Measurements from ENCODE around the gene FSTL5. TPM values are rescaled to one million over a fixed set of nuclear protein-coding genes. Genes with fewer than 3 reads are reported as not detected.

The FSTL5 gene
- total and polyA plus RNA-seq, 2 experiments from 2014 or later: not detected

DNA sequence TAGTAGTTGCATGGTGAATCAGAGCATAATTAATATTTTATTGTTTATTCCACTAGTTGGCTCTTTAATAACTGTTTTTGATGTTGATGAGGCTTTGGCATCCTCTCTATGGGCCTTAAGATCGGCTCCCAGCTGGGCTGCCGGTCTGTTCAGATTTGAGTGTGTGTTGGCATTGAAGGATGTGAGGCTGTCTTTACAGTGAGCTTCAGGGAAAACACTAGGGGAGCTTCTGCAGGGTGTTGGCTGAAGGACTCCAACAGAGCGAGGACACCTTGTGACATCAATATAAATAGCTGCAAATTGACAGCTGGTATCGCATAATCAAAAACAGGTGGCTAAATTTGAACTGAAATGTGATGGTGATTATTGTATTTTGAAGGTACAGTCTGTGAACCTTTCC lies 322.0 kb downstream of the FSTL5 start:
- H3K79me2 ChIP-seq (ENCODE audit: insufficient read depth): no peaks in the 10 kb centered on the region
- H3K4me3 ChIP-seq: no peak overlapping the region
- in situ Hi-C loops (cut with MboI): no loop called here
- H3K4me1 ChIP-seq (ENCODE audit: insufficient read depth): no peaks in the 10 kb centered on the region
- H3K27me3 ChIP-seq (replicated peaks; ENCODE audit: insufficient read depth): no peaks in the 10 kb centered on the region
- WGBS, 2 experiments (ENCODE audit: low coverage in 1 of 2, low lambda C conversion rate in 2 of 2, missing lambda C conversion rate in 2 of 2): 0 to 3% methylated on average over 4 of the region's 4 CpGs
- H2AFZ ChIP-seq: no peak overlapping the region
- H3K4me2 ChIP-seq (ENCODE audit: unreplicated experiment): no peak overlapping the region
- no peak for DNase-seq
- no peaks in the 10 kb centered on the region for H4K20me1 ChIP-seq (ENCODE audit: insufficient read depth)
- H3K27ac ChIP-seq: no peak overlapping the region
- no peaks in the 10 kb centered on the region for H3K36me3 ChIP-seq (ENCODE audit: low read depth)
- H3K9me3 ChIP-seq (ENCODE audit: low read depth): no peaks in the 10 kb centered on the region
- no peaks in the 10 kb centered on the region for H3F3A ChIP-seq (ENCODE audit: insufficient read depth)
- TF ChIP-seq EZH2 (IDR thresholded peaks at IDR 0.05; ENCODE audit: insufficient read depth, poor library complexity, severe bottlenecking) (no peak), EZH2phosphoT487 (IDR thresholded peaks at IDR 0.05; ENCODE audit: insufficient read depth, low read depth) (no peak)
- no peaks in the 10 kb centered on the region for H3K9me2 ChIP-seq (ENCODE audit: insufficient read depth)
- no peak overlapping the region for H3K9ac ChIP-seq

- Histone ChIP-seq H3K9me2 (ENCODE audit: insufficient read depth) (no peaks in the 10 kb centered on the region), H3K9ac (no peak overlapping the region), H3K27ac (no peak overlapping the region), H3K4me3 (no peak overlapping the region), H3K27me3 (replicated peaks; ENCODE audit: insufficient read depth) (no peaks in the 10 kb centered on the region), H3K9me3 (ENCODE audit: low read depth) (no peaks in the 10 kb centered on the region), H4K20me1 (ENCODE audit: insufficient read depth) (no peaks in the 10 kb centered on the region), H3K79me2 (ENCODE audit: insufficient read depth) (no peaks in the 10 kb centered on the region), H3K4me2 (ENCODE audit: unreplicated experiment) (no peak overlapping the region), H3K36me3 (ENCODE audit: low read depth) (no peaks in the 10 kb centered on the region), H2AFZ (no peak overlapping the region), H3K4me1 (ENCODE audit: insufficient read depth) (no peaks in the 10 kb centered on the region), H3F3A (ENCODE audit: insufficient read depth) (no peaks in the 10 kb centered on the region)
- no peak for DNase-seq
- TF ChIP-seq EZH2 (IDR thresholded peaks at IDR 0.05; ENCODE audit: insufficient read depth, poor library complexity, severe bottlenecking) (no peak), EZH2phosphoT487 (IDR thresholded peaks at IDR 0.05; ENCODE audit: insufficient read depth, low read depth) (no peak)
- in situ Hi-C loops (cut with MboI): no loop called here
These were observed 334.2 kb downstream of the FSTL5 start for GRCh38 chr4:161829591-161829990.

GRCh38 chr4:161828061-161828460 lies 335.7 kb downstream of the FSTL5 start:
- Histone ChIP-seq H3K4me1 (ENCODE audit: insufficient read depth) (no peaks in the 10 kb centered on the region), H3K27ac (no peak overlapping the region), H3K79me2 (ENCODE audit: insufficient read depth) (no peaks in the 10 kb centered on the region), H3F3A (ENCODE audit: insufficient read depth) (no peaks in the 10 kb centered on the region), H3K4me2 (ENCODE audit: unreplicated experiment) (no peak overlapping the region), H3K9me2 (ENCODE audit: insufficient read depth) (no peaks in the 10 kb centered on the region), H3K4me3 (no peak overlapping the region), H4K20me1 (ENCODE audit: insufficient read depth) (no peaks in the 10 kb centered on the region), H3K9ac (no peak overlapping the region), H2AFZ (no peak overlapping the region), H3K9me3 (ENCODE audit: low read depth) (no peaks in the 10 kb centered on the region), H3K27me3 (replicated peaks; ENCODE audit: insufficient read depth) (no peaks in the 10 kb centered on the region), H3K36me3 (ENCODE audit: low read depth) (no peaks in the 10 kb centered on the region)
- 0 to 6% methylated on average over 1 of the region's 1 CpG for WGBS, 2 experiments (ENCODE audit: low coverage in 1 of 2, low lambda C conversion rate in 2 of 2, missing lambda C conversion rate in 2 of 2)
- TF ChIP-seq EZH2 (IDR thresholded peaks at IDR 0.05; ENCODE audit: insufficient read depth, poor library complexity, severe bottlenecking): no peak
- no peak for TF ChIP-seq EZH2phosphoT487 (IDR thresholded peaks at IDR 0.05; ENCODE audit: insufficient read depth, low read depth)
- no peak for DNase-seq
- in situ Hi-C loops (cut with MboI): no loop called here

DNA sequence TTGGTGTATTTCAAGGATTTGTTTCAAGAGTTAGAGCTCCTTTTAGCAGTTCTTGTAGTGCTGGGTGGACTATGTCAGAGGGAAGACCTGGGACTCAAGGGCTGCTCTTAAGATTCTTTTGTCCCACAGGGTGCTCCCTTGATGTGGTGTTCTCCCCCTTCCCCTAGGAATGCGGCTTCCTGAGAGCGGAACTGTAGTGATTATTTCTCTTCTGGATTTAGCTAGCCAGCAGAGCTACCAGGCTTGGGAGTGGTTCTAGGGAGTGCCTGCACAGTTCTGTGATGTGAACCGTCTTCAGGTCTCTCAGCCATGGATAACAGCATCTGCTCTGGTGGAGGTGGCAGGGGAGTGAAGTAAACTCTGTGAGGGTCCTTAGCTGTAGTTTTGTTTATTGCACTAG lies 336.8 kb downstream of the FSTL5 start:
- TF ChIP-seq EZH2phosphoT487 (IDR thresholded peaks at IDR 0.05; ENCODE audit: insufficient read depth, low read depth) (no peak), EZH2 (IDR thresholded peaks at IDR 0.05; ENCODE audit: insufficient read depth, poor library complexity, severe bottlenecking) (no peak)
- in situ Hi-C loops (cut with MboI): no loop called here

DNA sequence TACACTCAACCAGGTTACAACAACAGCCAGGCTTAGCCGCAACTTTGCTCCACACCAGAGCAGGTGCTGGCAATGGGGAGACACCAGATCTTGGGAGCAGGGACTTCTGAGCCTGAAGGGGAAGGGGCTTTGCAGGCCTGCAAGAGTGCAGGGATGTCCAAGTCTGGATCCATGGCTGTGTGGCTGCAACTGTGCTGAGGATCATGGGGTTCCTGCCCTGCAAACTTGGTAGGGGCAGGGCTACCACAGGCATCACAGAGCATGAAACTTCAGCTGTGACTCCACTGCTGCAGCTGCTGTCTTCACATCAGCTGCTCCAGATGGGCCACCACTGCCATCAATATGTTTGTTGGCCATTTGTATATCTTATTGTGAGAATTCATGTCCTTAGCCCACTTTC lies 340.4 kb downstream of the FSTL5 start:
- no peak for DNase-seq
- TF ChIP-seq EZH2 (IDR thresholded peaks at IDR 0.05; ENCODE audit: insufficient read depth, poor library complexity, severe bottlenecking) (no peak), EZH2phosphoT487 (IDR thresholded peaks at IDR 0.05; ENCODE audit: insufficient read depth, low read depth) (no peak)
- H3K9me3 ChIP-seq (ENCODE audit: low read depth): peaks cover 3% of the 10 kb centered on the region
- no peak overlapping the region for H3K27ac ChIP-seq
- H4K20me1 ChIP-seq (ENCODE audit: insufficient read depth): no peaks in the 10 kb centered on the region
- no peak overlapping the region for H3K9ac ChIP-seq
- H3K9me2 ChIP-seq (ENCODE audit: insufficient read depth): no peaks in the 10 kb centered on the region
- WGBS, 2 experiments (ENCODE audit: low coverage in 1 of 2, low lambda C conversion rate in 2 of 2, missing lambda C conversion rate in 2 of 2): 73 to 88% methylated on average over 1 of the region's 1 CpG
- in situ Hi-C loops (cut with MboI): no loop called here
- no peaks in the 10 kb centered on the region for H3K4me1 ChIP-seq (ENCODE audit: insufficient read depth)
- no peaks in the 10 kb centered on the region for H3K27me3 ChIP-seq (replicated peaks; ENCODE audit: insufficient read depth)
- H2AFZ ChIP-seq: no peak overlapping the region
- H3F3A ChIP-seq (ENCODE audit: insufficient read depth): no peaks in the 10 kb centered on the region
- no peaks in the 10 kb centered on the region for H3K79me2 ChIP-seq (ENCODE audit: insufficient read depth)
- H3K4me3 ChIP-seq: no peak overlapping the region
- H3K4me2 ChIP-seq (ENCODE audit: unreplicated experiment): no peak overlapping the region
- H3K36me3 ChIP-seq (ENCODE audit: low read depth): no peaks in the 10 kb centered on the region

More for the DNA sequence above, 336.8 kb downstream of the FSTL5 start:
- H4K20me1 ChIP-seq (ENCODE audit: insufficient read depth): no peaks in the 10 kb centered on the region
- 14 to 17% methylated on average over 3 of the region's 3 CpGs for WGBS, 2 experiments (ENCODE audit: low coverage in 1 of 2, low lambda C conversion rate in 2 of 2, missing lambda C conversion rate in 2 of 2)
- H3K9me3 ChIP-seq (ENCODE audit: low read depth): no peaks in the 10 kb centered on the region
- no peak for DNase-seq
- no peak overlapping the region for H3K9ac ChIP-seq
- H3K27ac ChIP-seq: no peak overlapping the region
- no peaks in the 10 kb centered on the region for H3F3A ChIP-seq (ENCODE audit: insufficient read depth)
- H3K27me3 ChIP-seq (replicated peaks; ENCODE audit: insufficient read depth): no peaks in the 10 kb centered on the region
- no peaks in the 10 kb centered on the region for H3K4me1 ChIP-seq (ENCODE audit: insufficient read depth)
- H3K4me3 ChIP-seq: no peak overlapping the region
- no peaks in the 10 kb centered on the region for H3K36me3 ChIP-seq (ENCODE audit: low read depth)
- no peaks in the 10 kb centered on the region for H3K9me2 ChIP-seq (ENCODE audit: insufficient read depth)
- H3K4me2 ChIP-seq (ENCODE audit: unreplicated experiment): no peak overlapping the region
- H2AFZ ChIP-seq: no peak overlapping the region
- no peaks in the 10 kb centered on the region for H3K79me2 ChIP-seq (ENCODE audit: insufficient read depth)

All from GM23248 (cell line).